ENCODE data around the gene CMTM2. TPM values are rescaled to one million over a fixed set of nuclear protein-coding genes. Genes with fewer than 3 reads are reported as not detected.

Gene CMTM2
- total RNA-seq, 2 experiments from 2014 or later, result not detected

DNA sequence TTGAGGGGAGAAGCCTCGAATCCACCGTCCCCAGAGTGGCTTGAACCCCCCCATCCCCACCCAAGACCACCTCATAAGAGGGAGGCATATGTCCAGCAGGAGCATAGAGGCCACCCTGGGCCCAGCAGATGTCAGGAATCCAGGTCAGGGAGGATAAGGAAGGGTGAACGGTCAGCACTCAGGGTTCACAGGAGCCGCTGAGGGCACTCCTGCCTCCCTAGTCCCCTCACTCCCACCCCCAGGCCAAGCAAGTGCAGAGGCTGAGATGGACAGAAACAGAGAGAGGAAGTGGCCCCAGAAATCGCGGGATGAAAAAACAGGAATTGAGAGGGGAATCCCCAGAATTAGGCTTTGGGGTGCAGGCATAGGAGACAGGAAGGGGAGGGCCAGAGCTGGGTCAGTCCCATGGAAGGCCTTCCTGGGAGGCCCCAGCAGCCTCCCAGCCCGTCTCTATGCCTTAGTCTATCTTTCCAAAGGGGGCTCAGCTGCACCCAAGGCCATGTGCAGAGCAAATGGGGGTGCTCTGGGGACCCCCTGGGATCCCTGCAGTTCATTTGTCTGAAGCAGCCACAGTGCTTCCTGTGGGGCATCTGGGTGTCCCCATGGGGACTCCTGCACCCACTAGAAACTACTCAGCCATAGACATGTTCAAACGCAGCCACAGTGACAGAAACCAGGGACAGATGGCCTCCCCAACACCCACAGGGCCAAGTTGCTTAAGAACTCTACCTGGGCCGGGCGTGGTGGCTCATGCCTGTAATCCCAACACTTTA is 26.9 kb downstream of the CMTM2 start:
- H3K36me3 ChIP-seq (ENCODE audit: insufficient read depth, low read length), result peaks cover 25% of the 10 kb centered on the region
- H3K27ac ChIP-seq (ENCODE audit: low read depth in 1 of 2, low read length in 2 of 2), result peak overlapping the region; percentile 50 to 65
- intact Hi-C loops (cut with DNase I, micrococcal nuclease), result loop anchor here (2.0 to 5.0 kb wide), 4 partner anchors 15 to 199 kb away; partner anchors contain the start of gene DYNC1LI2 (in 1 of the 2)
- Mint-ChIP-seq H3K36me3 (ENCODE audit: low read depth) (peaks cover 35% of the 10 kb centered on the region), H3K27me3 (no peaks in the 10 kb centered on the region), H3K27ac (peak overlapping the region; percentile 83), H3K4me3 (peak overlapping the region; percentile 89), H3K9me3 (no peaks in the 10 kb centered on the region), H3K4me1 (ENCODE audit: low read depth) (peaks cover 46% of the 10 kb centered on the region)
- peaks cover 4 to 9% of the 10 kb centered on the region in 2 experiments for H3K9me3 ChIP-seq (ENCODE audit: control insufficient read depth in 1 of 2, insufficient read depth in 1 of 2, low read length in 2 of 2)
- ChIA-PET CTCF (interaction anchor here (2.5 to 2.9 kb wide), 2 partner anchors 17 to 199 kb away, joined by 12 to 15 read pairs; no protein-coding TSS in a partner anchor), POLR2A (interaction anchor here (0.6 to 2.9 kb wide), 2 partner anchors 16 to 53 kb away, joined by 4 to 10 read pairs; no protein-coding TSS in a partner anchor)
- no peak for TF ChIP-seq CTCF (IDR thresholded peaks at IDR 0.05)
- peak overlapping the region; percentile 86 for H3K4me3 ChIP-seq (ENCODE audit: low read length)
- peaks cover 52% of the 10 kb centered on the region for H3K4me1 ChIP-seq (ENCODE audit: insufficient read depth, low read length)
- ATAC-seq (ENCODE audit: poor library complexity), result no peak
- no peaks in the 10 kb centered on the region for H3K27me3 ChIP-seq (ENCODE audit: control insufficient read depth in 1 of 2, insufficient read depth in 2 of 2, low read length in 2 of 2)
- peak in 3 of 14 experiments; percentile 35 to 46 (median 45) for DNase-seq

DNA sequence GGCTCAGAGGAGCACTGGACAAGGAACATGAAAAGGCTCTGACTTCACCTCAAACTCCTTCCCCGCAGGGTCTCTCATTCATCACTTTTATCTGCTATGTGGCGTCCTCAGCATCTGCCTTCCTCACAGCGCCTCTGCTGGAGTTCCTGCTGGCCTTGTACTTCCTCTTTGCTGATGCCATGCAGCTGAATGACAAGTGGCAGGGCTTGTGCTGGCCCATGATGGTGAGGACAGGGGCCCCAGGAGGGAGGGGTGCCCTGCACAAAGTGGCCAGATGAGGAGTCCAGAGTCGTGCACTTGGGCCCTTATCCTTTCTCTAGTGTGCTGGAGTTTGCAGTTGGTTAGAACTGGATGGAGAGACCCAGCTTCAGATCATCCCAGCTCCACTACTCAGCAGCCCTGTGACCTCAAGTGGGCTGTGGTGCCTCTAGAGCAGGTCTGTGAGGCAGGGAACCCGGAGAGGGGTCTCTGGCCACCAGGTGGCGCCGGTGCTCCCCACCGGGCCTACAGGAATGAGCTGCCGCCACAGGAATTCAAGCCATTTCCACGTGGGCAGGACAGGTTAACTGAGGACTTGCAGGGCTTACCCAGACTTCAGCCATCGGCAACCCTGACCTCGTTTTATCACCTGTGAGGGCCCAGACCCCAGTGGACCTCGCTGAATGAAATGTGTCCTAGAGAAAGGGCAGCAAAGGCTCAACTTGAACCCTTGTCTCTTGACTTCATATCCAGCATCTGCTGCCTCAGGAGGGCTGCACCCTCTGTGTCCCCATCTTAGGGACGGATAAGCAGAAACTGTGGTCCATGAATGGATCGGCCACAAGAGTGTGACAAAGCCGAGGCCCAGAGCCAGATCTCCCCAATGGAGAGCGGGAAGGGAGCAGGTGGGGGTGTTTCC is 29.2 kb downstream of the CMTM2 start:
- ChIA-PET POLR2A (interaction anchor here (0.9 to 2.9 kb wide), 7 partner anchors 19 to 221 kb away, joined by 3 to 10 read pairs (median 5); partner anchors contain the start of genes CKLF and CMTM2), CTCF (interaction anchor here (0.6 to 2.9 kb wide), 29 partner anchors 9 to 204 kb away, joined by 3 to 29 read pairs (median 4); partner anchors contain the start of genes CKLF, CMTM2 and DYNC1LI2)
- Histone ChIP-seq H3K4me3 (ENCODE audit: low read length) (no peak overlapping the region), H3K36me3 (ENCODE audit: insufficient read depth, low read length) (peaks cover 48% of the 10 kb centered on the region), H3K9me3 (ENCODE audit: control insufficient read depth in 1 of 2, insufficient read depth in 1 of 2, low read length in 2 of 2) (no peaks in the 10 kb centered on the region), H3K27ac (ENCODE audit: low read depth in 1 of 2, low read length in 2 of 2) (no peak overlapping the region), H3K4me1 (ENCODE audit: insufficient read depth, low read length) (peaks cover 46% of the 10 kb centered on the region), H3K27me3 (ENCODE audit: control insufficient read depth in 1 of 2, insufficient read depth in 2 of 2, low read length in 2 of 2) (no peaks in the 10 kb centered on the region)
- Mint-ChIP-seq H3K36me3 (ENCODE audit: low read depth) (peaks cover 57% of the 10 kb centered on the region), H3K9me3 (no peaks in the 10 kb centered on the region), H3K4me3 (peak overlapping the region; percentile 47), H3K4me1 (ENCODE audit: low read depth) (peaks cover 39% of the 10 kb centered on the region), H3K27me3 (no peaks in the 10 kb centered on the region), H3K27ac (peak overlapping the region; percentile 83)
- peak; percentile 87 for TF ChIP-seq CTCF (IDR thresholded peaks at IDR 0.05)
- DNase-seq (peak; percentile 71 to 91 (median 80)), ATAC-seq (ENCODE audit: poor library complexity) (peak; percentile 34)
- intact Hi-C loops (cut with DNase I, micrococcal nuclease), result loop anchor here (1.0 to 5.0 kb wide), 6 partner anchors 44 to 260 kb away; partner anchors contain the start of gene DYNC1LI2 (in 1 of the 2)

GRCh38 chr16:66609139-66609510 is 29.9 kb downstream of the CMTM2 start:
- H3K4me3 Mint-ChIP-seq, result no peak overlapping the region
- peak in 1 of 14 experiments; percentile 33 for DNase-seq
- H3K27me3 Mint-ChIP-seq, result no peaks in the 10 kb centered on the region
- peaks cover 52% of the 10 kb centered on the region for H3K36me3 Mint-ChIP-seq (ENCODE audit: low read depth)
- Histone ChIP-seq H3K27me3 (ENCODE audit: control insufficient read depth in 1 of 2, insufficient read depth in 2 of 2, low read length in 2 of 2) (no peaks in the 10 kb centered on the region), H3K36me3 (ENCODE audit: insufficient read depth, low read length) (peaks cover 50% of the 10 kb centered on the region), H3K4me1 (ENCODE audit: insufficient read depth, low read length) (peaks cover 40% of the 10 kb centered on the region), H3K9me3 (ENCODE audit: control insufficient read depth in 1 of 2, insufficient read depth in 1 of 2, low read length in 2 of 2) (no peaks in the 10 kb centered on the region), H3K27ac (ENCODE audit: low read depth in 1 of 2, low read length in 2 of 2) (no peak overlapping the region), H3K4me3 (ENCODE audit: low read length) (no peak overlapping the region)
- intact Hi-C loops (cut with DNase I, micrococcal nuclease), result loop anchor here (2.0 to 5.0 kb wide), 4 partner anchors 43 to 260 kb away; partner anchors contain the start of gene DYNC1LI2 (in 1 of the 2)
- POLR2A ChIA-PET, result interaction anchor here (0.9 to 2.9 kb wide), 6 partner anchors 19 to 199 kb away, joined by 3 to 10 read pairs (median 6); partner anchors contain the start of genes CKLF and CMTM2
- CTCF ChIA-PET, result interaction anchor here (0.6 to 2.9 kb wide), 29 partner anchors 9 to 205 kb away, joined by 3 to 29 read pairs (median 4); partner anchors contain the start of genes CKLF, CMTM2 and DYNC1LI2
- no peak for TF ChIP-seq CTCF (IDR thresholded peaks at IDR 0.05)
- ATAC-seq (ENCODE audit: poor library complexity), result no peak
- H3K27ac Mint-ChIP-seq, result no peak overlapping the region
- H3K9me3 Mint-ChIP-seq, result no peaks in the 10 kb centered on the region
- peaks cover 33% of the 10 kb centered on the region for H3K4me1 Mint-ChIP-seq (ENCODE audit: low read depth)

Data from CD4-positive, alpha-beta T cell (primary cell).